PFSK-1 (cell line): ENCODE measurements around the gene EVI5L.

ENCODE experiments used
- FOXP2 ChIP-seq: optimal IDR thresholded peaks from 2 replicates; pipeline ENCODE3; 2011; ENCODE audit warnings: borderline replicate concordance, control low read depth, inconsistent platforms; ENCODE audit not compliant: insufficient read depth; ENCODE audit errors: extremely low read length, extremely low read depth
- POLR2AphosphoS5 ChIP-seq: IDR thresholded peaks from 2 replicates; pipeline ENCODE4 v1.6.1; 2012; ENCODE audit warnings: low read depth, mild to moderate bottlenecking, control low read depth, low read length, moderate library complexity
- SIN3A ChIP-seq: IDR thresholded peaks from 2 replicates; pipeline ENCODE4 v1.6.1; 2012; ENCODE audit warnings: mild to moderate bottlenecking, low read length, moderate library complexity, borderline replicate concordance; ENCODE audit not compliant: insufficient read depth
- TAF1 ChIP-seq: IDR thresholded peaks from 2 replicates; pipeline ENCODE4 v1.6.1; 2012; ENCODE audit warnings: low read length, control low read depth, borderline replicate concordance; ENCODE audit not compliant: insufficient read depth
- TF ChIP-seq, protein P1 (sequence below), 2 experiments: IDR thresholded peaks; 2 replicates each; pipeline versions ENCODE4 v1.6.1 to v1.8.0; 2011 to 2012; ENCODE audit warnings: low read depth in 2 of 2, low read length in 2 of 2, control low read depth in 1 of 2, inconsistent platforms in 1 of 2, mild to moderate bottlenecking in 1 of 2, moderate library complexity in 1 of 2; ENCODE audit not compliant: insufficient read depth in 1 of 2

DNA sequence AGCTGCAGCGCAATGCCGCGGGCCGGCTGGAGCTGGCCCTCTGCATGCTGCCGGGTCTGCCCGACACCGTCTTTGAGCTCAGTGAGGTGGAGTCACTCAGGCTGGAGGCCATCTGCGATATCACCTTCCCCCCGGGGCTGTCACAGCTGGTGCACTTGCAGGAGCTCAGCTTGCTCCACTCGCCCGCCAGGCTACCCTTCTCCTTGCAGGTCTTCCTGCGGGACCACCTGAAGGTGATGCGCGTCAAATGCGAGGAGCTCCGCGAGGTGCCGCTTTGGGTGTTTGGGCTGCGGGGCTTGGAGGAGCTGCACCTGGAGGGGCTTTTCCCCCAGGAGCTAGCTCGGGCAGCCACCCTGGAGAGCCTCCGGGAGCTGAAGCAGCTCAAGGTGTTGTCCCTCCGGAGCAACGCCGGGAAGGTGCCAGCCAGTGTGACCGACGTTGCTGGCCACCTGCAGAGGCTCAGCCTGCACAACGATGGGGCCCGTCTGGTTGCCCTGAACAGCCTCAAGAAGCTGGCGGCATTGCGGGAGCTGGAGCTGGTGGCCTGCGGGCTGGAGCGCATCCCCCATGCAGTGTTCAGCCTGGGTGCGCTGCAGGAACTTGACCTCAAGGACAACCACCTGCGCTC lies 69.8 kb downstream of the EVI5L start:
- TF ChIP-seq POLR2AphosphoS5 = no peak
- TF ChIP-seq, protein P1, sequence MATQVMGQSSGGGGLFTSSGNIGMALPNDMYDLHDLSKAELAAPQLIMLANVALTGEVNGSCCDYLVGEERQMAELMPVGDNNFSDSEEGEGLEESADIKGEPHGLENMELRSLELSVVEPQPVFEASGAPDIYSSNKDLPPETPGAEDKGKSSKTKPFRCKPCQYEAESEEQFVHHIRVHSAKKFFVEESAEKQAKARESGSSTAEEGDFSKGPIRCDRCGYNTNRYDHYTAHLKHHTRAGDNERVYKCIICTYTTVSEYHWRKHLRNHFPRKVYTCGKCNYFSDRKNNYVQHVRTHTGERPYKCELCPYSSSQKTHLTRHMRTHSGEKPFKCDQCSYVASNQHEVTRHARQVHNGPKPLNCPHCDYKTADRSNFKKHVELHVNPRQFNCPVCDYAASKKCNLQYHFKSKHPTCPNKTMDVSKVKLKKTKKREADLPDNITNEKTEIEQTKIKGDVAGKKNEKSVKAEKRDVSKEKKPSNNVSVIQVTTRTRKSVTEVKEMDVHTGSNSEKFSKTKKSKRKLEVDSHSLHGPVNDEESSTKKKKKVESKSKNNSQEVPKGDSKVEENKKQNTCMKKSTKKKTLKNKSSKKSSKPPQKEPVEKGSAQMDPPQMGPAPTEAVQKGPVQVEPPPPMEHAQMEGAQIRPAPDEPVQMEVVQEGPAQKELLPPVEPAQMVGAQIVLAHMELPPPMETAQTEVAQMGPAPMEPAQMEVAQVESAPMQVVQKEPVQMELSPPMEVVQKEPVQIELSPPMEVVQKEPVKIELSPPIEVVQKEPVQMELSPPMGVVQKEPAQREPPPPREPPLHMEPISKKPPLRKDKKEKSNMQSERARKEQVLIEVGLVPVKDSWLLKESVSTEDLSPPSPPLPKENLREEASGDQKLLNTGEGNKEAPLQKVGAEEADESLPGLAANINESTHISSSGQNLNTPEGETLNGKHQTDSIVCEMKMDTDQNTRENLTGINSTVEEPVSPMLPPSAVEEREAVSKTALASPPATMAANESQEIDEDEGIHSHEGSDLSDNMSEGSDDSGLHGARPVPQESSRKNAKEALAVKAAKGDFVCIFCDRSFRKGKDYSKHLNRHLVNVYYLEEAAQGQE (IDR thresholded peaks at IDR 0.05; ENCODE audit: insufficient read depth in 1 of 2, low read depth in 2 of 2, low read length in 2 of 2) = no peak
- TF ChIP-seq SIN3A = no peak
- TF ChIP-seq TAF1 = no peak
- TF ChIP-seq FOXP2 = no peak
